HG03135 (cell line): ENCODE results near the gene FN1.
"Not testable (repeated sequence)": the region's sequence is repeated elsewhere in the genome, so short reads cannot be mapped to it uniquely, and the experiment has no call there.

Experiments used
- ATAC-seq: cut with Tn5 transposase; IDR thresholded peaks from one replicate; pipeline ENCODE4 v1.9.1; 2021; ENCODE audit warnings: mild to moderate bottlenecking, moderate library complexity; ENCODE audit not compliant: unreplicated experiment

Gene FN1

GRCh38 chr2:215369181-215369760 is 66.6 kb downstream of the FN1 start:
- no peak for ATAC-seq

DNA sequence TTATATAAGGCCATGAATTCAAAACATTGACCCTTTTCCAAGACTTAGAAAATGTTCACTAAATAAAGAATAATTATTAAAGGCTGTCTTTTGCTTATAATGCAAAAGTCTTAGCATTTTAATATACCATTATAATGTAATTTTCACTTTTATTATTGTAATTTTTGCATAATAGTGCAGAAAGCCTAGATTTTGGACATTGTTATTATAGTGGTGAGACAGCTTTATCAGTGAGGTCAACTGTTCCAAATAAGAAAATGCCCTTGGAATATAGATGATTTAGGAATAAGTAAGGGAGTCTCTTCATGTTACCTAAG is 67.4 kb downstream of the FN1 start:
- no peak for ATAC-seq

GRCh38 chr2:215367662-215368492 is 68.0 kb downstream of the FN1 start:
- no peak for ATAC-seq

DNA sequence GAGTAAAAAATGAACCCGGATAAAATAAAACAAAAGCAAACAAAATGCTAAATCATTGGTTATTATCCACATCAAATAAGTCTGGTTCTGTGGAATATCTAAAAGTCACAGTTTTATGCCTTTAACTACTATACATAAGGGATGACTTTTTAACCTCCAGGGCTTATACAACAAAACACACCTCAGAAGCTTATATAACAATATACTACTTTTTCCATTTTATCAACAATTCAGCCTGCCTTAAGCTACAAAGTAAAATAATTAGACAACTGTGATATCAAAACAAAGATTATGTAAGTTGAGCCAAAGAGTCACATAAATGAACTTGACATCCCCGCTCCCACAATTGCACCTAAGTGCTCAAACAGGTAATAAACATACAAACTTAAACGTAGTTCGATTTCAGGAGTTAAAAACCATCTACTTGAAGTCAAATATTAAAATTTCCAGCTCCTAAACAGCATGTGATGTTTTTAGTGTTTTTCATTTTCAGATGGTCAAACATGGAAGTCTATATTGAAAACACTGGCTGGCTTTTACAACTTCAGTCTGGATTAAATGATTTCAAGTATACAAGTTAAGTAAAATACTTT is 69.3 kb downstream of the FN1 start:
- no peak for ATAC-seq

DNA sequence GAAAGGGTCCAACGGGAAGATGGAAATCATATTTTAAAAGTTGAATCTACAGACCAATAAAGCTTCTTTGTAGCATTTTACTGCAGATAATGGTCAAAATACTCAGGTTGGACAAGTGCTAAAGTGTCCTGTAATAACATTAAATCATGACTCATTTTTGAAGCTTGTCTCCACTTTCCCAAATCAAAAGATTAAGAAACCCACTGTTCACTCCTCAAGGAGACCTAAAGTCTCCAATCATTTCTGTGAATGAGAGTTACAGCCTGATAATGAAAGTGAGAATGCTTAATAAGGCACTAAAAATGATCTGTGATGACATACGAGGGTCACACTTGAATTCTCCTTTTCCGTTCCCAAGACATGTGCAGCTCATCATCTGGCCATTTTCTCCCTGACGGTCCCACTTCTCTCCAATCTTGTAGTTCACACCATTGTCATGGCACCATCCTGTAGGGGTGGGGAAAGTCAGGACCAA is 70.6 kb downstream of the FN1 start:
- no peak for ATAC-seq

GRCh38 chr2:215364157-215365155 is 71.4 kb downstream of the FN1 start:
- ATAC-seq: no peak

DNA sequence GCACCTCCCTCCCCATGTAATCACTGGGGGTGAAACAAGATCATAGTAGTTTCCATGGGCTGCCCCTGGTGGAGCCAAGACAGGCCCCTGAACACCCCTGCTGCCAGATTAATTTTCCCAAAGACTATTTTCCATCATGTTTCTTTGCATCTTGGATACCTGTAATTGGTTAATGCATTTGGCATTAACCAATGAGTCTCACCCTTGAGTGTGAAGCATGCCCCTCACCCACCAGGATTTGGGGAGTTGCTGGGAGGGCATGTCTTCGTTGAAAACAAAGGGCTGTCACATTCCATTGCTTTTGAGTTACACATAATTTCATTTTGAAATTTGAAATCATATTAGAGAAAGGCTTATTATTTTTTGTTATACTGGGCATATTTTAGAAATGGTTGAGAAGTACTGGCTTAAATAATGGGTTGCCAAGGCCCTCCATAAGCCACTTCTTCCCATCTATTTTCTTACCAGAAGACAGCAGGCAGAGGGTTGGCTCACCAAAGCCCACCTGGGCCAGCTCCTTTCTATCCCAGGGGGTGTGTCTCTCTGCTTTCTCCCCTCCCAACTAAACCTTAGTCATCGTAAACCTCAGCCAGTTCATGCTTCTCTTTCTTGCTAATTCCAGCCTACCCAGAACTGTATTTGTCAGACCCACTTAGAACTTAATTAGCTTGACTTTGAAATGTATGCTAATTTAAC is 72.3 kb downstream of the FN1 start:
- ATAC-seq: no peak

GRCh38 chr2:215363039-215363438 is 72.8 kb downstream of the FN1 start:
- no peak for ATAC-seq

DNA sequence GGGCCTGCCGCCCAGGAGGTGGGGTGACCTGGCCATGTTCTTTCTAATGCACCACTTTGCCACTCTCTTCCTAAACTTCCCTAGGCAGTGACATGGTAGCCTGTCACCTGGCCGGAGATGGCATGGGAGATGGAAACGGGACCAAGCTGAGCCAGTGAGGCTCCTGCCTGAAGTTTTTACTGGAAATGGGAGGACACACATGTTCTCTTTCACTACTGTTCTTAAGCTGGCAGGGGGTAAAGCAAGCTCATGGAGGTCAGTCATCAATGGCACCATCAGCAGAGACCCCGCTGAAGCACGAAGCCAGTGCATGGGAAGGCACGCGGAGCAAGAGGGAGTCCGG is 73.3 kb downstream of the FN1 start:
- ATAC-seq: no peak

- ATAC-seq: no peak
These were observed 73.8 kb downstream of the FN1 start for GRCh38 chr2:215361876-215362561.

DNA sequence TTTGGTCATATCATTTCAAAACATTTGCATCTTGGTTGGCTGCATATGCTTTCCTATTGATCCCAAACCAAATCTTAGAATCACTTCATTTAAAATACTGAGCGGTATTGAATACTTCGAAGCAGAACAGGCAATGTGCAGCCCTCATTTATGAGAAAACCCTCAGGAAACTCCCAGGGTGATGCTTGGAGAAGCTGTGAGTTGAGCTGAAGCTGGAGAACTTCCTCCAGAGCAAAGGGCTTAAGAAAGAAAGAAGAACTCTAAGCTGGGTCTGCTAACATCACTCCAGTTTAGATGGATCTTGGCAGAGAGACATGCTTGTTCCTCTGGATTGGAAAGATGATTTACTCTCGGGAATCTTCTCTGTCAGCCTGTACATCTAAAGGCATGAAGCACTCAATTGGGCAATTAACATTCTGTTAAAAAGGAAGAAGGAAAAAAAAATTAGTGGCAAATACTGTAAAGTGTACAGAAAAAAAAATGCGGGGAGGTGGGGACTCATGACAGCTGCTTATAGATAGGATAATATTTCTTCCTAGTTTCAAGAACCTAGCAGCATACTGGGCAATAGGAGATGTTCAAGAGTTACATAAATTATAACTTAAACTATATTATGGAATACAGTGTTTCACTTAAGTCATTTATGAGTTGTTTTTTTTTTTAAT is 74.5 kb downstream of the FN1 start:
- no peak for ATAC-seq

DNA sequence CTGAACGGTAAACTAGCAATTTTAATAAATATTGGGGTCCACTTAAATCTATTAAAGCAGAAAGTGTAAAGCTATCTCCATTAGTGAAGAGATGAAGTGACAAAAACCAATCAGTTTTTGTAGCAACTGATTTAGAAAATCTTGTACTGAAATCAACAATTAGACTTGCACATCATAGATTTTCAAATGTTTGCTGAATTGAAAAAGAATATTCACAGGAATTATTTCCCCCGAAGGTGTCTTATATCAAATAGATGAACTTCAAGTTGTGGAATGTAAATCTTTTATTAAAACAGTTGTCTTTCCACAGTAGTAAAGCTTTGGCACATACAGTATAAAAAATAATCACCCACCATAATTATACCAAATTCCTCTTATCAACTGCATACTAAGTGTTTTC is 75.3 kb downstream of the FN1 start:
- no peak for ATAC-seq

DNA sequence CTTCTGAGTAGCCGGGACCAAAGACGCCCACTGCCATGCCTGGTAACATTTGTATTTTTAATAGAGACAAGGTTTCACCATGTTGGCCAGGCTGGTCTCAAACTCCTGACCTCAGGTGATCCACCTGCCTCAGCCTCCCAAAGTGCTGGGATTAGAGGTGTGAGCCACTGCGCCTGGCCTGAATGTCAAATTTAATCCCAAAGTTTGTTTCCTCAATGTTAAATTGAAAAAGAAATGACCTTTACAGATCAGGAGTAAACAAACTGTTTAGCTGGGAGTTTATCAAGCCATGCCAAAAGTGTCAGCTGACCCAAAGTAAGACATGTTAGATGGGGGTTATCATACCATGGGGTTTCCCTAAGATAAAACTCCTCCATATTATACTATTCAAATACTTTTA is 75.8 kb downstream of the FN1 start:
- ATAC-seq: not testable (repeated sequence)

- ATAC-seq: no peak
These were observed 76.3 kb downstream of the FN1 start for GRCh38 chr2:215359576-215359922.

DNA sequence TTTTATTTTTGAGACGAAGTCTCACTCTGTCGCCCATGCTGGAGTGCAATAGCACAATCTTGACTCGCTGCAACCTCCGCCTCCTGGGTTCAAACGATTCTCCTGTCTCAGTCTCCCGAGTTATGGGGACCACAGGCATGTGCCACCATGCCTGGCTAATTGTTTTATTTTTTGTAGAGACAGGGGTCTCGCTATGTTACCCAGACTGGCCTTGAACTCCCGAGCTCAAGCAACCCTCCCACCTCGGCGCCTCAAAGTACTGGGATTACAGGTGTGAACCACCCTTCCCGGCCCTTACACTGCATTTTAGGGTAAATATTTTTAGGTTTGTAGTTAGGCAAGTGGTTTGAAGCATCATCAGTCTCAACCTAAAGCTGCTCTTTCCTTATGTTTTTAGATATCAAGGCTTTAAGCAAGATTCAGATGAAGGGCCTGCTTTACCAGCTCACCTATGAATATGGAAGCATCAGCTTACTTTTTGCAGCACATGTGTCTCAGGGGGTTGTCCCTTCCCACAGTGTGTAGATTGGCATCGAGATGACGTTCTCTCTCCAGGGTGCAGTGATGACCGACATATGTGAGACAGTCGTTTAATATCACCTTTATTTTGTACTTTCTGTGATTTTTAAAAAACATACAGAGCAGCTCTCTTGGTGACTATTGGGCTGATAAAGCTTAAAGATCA is 76.8 kb downstream of the FN1 start:
- ATAC-seq: no peak

DNA sequence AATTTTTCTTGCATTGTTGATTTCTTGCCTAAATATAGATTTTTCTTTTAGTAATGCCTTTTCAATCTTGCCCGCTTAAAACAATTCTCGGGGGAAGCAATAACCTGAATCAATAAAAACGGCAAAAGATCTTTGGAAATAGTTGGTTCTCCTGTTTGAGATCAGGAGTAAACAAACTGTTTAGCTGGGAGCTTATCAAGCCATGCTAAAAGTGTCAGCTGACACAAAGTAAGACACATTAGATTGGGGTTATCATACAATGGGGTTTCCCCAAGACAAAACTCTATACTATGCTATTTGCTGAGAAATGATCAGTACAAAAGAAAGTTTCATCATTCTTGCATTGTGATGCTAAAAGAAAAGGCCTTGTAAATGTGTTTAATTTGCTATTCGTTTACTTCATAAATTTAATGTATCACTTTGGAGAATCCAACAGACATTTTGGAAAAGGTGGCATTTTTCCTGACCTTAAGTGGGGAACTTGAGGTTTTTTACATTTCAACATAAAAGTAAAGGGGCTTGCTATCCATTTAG is 77.5 kb downstream of the FN1 start:
- ATAC-seq: no peak

DNA sequence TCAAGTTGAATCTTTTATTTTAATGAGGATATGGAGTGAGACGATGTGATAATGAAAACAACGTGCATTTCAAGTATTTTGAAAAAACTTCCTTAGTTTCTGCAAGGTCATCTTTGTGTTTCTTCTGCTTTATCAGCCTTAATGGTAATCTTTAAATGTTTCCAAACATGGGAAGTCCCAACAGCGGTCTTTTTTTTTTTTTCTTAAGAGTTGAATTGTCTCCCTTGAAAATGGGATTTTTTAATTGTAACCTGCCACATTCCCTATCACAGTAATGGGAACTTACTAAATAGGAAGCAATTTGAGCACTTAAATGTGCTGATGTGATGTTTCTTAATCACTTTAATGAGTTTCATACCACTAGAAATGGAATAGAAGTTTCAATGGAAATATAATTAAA is 78.2 kb downstream of the FN1 start:
- no peak for ATAC-seq

- no peak for ATAC-seq
These were observed 78.9 kb downstream of the FN1 start for GRCh38 chr2:215356948-215357461.
